Stimulated activated CD4-positive, alpha-beta T cell treated with anti-CD3 and anti-CD28 coated beads, Interleukin-4, amount 100 ng/mL, for 4 hours (primary cell): Measurements from ENCODE around the gene MRPL1.
"Not testable (repeated sequence)": the region's sequence is repeated elsewhere in the genome, so short reads cannot be mapped to it uniquely, and the experiment has no call there.

Experiments used
- DNase-seq, 2 experiments: peaks; one replicate each; pipeline ENCODE4 v3.0.0-alpha.2; 2020

MRPL1 gene

GRCh38 chr4:77852892-77853495 lies 9.6 kb upstream of the MRPL1 start:
- peak; percentile 22 to 54 for DNase-seq

GRCh38 chr4:77854431-77855111 lies 8.1 kb upstream of the MRPL1 start:
- peak in 1 of 2 experiments; percentile 4 for DNase-seq

GRCh38 chr4:77856152-77856551 lies 6.5 kb upstream of the MRPL1 start:
- no peak for DNase-seq

GRCh38 chr4:77859256-77859655 lies 3.4 kb upstream of the MRPL1 start:
- DNase-seq, result no peak

GRCh38 chr4:77861495-77861894 lies 1.1 kb upstream of the MRPL1 start:
- DNase-seq, result no peak

GRCh38 chr4:77863341-77863740 lies 711 bp downstream of the MRPL1 start:
- not testable (repeated sequence) for DNase-seq

- DNase-seq, result no peak
Observed at GRCh38 chr4:77865259-77865658, 2.6 kb downstream of the MRPL1 start.

- no peak for DNase-seq
Observed at GRCh38 chr4:77872723-77873445, 10.3 kb downstream of the MRPL1 start.

- no peak for DNase-seq
Observed at GRCh38 chr4:77877167-77877566, 14.5 kb downstream of the MRPL1 start.

- DNase-seq, result no peak
Observed at GRCh38 chr4:77877771-77878565, 15.3 kb downstream of the MRPL1 start.

GRCh38 chr4:77880784-77881183 lies 18.2 kb downstream of the MRPL1 start:
- no peak for DNase-seq

GRCh38 chr4:77881460-77882295 lies 19.0 kb downstream of the MRPL1 start:
- DNase-seq, result no peak

- no peak for DNase-seq
Observed at GRCh38 chr4:77893451-77893850, 30.8 kb downstream of the MRPL1 start.

- no peak for DNase-seq
Observed at GRCh38 chr4:77899607-77900006, 37.0 kb downstream of the MRPL1 start.

GRCh38 chr4:77903186-77903585 lies 40.6 kb downstream of the MRPL1 start:
- no peak for DNase-seq

GRCh38 chr4:77905651-77906263 lies 43.1 kb downstream of the MRPL1 start:
- no peak for DNase-seq

GRCh38 chr4:77910676-77911075 lies 48.0 kb downstream of the MRPL1 start:
- DNase-seq, result no peak

- no peak for DNase-seq
Observed at GRCh38 chr4:77911091-77911490, 48.5 kb downstream of the MRPL1 start.

- no peak for DNase-seq
Observed at GRCh38 chr4:77911842-77912450, 49.3 kb downstream of the MRPL1 start.

GRCh38 chr4:77913348-77913747 lies 50.7 kb downstream of the MRPL1 start:
- DNase-seq, result no peak

GRCh38 chr4:77917075-77917474 lies 54.4 kb downstream of the MRPL1 start:
- DNase-seq, result no peak
